Lower leg skin (tissue), 3 donors: Measurements from ENCODE around the gene RUNX2.

Experiments used
- POLR2A ChIP-seq, 2 donors: fragments of 450-650 bp; IDR thresholded peaks; one replicate each; pipeline ENCODE4 v1.6.1; 2016 to 2017; ENCODE audit warnings: antibody characterized with exemption in 2 of 2, mild to moderate bottlenecking in 1 of 2, moderate library complexity in 1 of 2
- TF ChIP-seq, protein P1 (sequence below), 3 donors: fragments of 450-650 bp; IDR thresholded peaks; one replicate each; pipeline ENCODE4 v1.5.1; 2016; ENCODE audit warnings: antibody characterized with exemption in 3 of 3, mild to moderate bottlenecking in 3 of 3, moderate library complexity in 2 of 3

DNA sequence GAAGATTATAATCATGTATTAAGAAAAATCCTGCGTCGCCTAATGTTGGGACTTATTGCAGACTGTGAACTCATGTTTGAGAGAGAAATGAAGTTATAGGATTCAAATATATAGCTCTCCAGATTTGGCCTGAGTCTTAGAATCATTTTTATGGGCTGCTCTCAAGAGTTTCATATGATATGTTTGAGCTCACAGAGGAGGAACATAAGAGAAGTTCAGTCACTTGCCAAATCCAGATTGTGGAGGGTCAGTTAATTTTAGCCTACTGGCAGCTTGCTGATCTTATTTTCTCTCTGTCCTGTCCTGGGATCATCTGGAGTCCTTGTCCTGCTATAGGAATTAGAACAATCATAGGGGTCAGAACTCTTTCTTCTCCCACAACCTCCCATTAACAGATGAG is 235.7 kb downstream of the RUNX2 start:
- no peak for TF ChIP-seq POLR2A (IDR thresholded peaks at IDR 0.05)
- TF ChIP-seq, protein P1, sequence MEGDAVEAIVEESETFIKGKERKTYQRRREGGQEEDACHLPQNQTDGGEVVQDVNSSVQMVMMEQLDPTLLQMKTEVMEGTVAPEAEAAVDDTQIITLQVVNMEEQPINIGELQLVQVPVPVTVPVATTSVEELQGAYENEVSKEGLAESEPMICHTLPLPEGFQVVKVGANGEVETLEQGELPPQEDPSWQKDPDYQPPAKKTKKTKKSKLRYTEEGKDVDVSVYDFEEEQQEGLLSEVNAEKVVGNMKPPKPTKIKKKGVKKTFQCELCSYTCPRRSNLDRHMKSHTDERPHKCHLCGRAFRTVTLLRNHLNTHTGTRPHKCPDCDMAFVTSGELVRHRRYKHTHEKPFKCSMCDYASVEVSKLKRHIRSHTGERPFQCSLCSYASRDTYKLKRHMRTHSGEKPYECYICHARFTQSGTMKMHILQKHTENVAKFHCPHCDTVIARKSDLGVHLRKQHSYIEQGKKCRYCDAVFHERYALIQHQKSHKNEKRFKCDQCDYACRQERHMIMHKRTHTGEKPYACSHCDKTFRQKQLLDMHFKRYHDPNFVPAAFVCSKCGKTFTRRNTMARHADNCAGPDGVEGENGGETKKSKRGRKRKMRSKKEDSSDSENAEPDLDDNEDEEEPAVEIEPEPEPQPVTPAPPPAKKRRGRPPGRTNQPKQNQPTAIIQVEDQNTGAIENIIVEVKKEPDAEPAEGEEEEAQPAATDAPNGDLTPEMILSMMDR (IDR thresholded peaks at IDR 0.05): no peak
